ENCODE results near the gene ADAM10. TPM values are rescaled to one million over a fixed set of nuclear protein-coding genes. Genes with fewer than 3 reads are reported as not detected.

The ADAM10 gene
- total and polyA plus RNA-seq, 2 experiments from 2014 or later, result 110 to 163 TPM

DNA sequence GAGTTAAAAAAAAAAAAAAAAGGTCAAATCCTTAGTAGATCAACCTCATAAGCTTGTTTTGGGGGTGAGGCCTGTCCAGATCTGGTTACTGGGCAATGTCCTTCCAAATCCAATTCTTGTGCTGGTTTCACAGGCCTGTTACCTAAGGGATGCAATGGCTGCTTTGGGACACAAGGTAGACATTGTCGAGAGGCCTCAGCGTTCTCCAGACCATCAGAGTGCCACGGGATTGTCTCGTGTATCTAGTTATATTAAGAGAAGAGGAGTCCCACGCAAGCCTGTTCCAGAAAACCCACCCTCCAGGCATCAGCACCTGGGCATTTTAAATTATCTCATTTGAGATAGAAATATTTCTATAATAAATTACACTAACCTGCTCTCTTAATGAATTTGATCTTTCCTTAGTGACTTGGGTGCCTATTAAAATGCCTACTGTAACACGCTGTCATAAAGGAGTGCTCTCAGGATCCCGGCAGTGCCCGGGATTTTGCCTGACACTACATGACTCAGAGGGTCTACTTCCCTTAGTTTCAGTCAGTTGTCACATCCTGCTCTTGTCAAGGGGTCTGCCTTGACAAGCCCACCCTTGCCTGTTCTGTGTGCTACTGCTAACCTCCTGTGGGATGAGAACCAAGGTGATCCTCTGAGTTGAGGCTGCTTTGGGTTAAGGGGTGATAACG lies 201.7 kb downstream of the ADAM10 start:
- no peak for DNase-seq (ENCODE audit: low read depth in 1 of 2, low spot score in 1 of 2)

DNA sequence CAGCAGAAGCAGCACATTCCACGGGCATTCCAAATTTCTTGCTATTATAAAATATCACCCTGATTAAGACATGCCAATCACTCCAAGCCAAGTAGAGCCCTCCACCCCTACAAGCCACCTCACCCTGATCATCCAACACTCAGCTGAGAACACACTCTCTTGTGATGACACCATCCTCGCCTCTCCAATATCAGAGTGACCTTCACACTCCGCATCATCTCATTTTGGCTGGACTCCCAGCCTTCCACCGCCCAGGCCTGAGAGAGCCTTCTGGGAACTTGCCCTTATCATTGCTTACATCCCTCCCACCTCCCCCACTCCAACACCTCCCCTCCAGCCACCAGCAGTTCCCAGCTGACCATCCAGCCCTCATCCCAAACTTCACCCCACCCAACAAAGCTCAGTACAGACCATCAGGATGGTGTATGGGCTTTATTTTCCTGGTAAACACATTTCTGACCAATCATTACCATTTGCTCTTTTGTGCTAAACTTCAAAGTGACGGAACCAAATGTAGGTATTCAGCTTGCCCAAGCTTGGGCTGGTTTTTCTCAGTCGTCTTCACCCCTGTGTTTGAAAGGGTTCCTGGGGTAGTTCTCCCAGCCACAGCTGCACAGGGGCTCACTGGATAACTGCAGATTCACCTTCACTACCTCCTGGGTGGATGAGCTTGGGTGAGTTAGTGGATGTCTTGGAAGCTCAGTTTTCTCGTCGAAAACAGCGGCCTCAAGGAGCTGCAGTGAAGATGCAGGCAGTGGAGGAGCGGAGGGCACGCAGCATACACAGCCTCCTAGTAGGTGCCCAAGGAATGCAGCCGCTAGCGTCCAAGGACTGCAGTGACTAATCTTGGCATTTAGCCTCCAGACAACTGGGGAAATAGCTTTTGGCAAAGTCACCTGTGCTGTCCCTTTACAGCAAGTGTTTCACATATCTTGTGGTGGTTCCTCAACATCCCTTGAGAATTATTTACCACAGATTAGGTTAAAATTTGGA lies 202.6 kb downstream of the ADAM10 start:
- peaks cover 6% of the 10 kb centered on the region for H3K4me1 ChIP-seq (ENCODE audit: low read depth)
- H3K27ac ChIP-seq, result no peak overlapping the region
- no peaks in the 10 kb centered on the region for H3K9me3 ChIP-seq (ENCODE audit: low read depth)
- no peaks in the 10 kb centered on the region for H3K27me3 ChIP-seq
- DNase-seq (ENCODE audit: low read depth in 1 of 2, low spot score in 1 of 2), result peak; percentile 11 to 85
- no peak overlapping the region for H3K4me3 ChIP-seq
- H3K36me3 ChIP-seq, result no peaks in the 10 kb centered on the region
- TF ChIP-seq, protein P1, sequence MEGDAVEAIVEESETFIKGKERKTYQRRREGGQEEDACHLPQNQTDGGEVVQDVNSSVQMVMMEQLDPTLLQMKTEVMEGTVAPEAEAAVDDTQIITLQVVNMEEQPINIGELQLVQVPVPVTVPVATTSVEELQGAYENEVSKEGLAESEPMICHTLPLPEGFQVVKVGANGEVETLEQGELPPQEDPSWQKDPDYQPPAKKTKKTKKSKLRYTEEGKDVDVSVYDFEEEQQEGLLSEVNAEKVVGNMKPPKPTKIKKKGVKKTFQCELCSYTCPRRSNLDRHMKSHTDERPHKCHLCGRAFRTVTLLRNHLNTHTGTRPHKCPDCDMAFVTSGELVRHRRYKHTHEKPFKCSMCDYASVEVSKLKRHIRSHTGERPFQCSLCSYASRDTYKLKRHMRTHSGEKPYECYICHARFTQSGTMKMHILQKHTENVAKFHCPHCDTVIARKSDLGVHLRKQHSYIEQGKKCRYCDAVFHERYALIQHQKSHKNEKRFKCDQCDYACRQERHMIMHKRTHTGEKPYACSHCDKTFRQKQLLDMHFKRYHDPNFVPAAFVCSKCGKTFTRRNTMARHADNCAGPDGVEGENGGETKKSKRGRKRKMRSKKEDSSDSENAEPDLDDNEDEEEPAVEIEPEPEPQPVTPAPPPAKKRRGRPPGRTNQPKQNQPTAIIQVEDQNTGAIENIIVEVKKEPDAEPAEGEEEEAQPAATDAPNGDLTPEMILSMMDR (IDR thresholded peaks at IDR 0.05; ENCODE audit: low read depth, low read length), result no peak

More for the DNA sequence above, 201.7 kb downstream of the ADAM10 start:
- H3K27me3 ChIP-seq, result no peaks in the 10 kb centered on the region
- peaks cover 6% of the 10 kb centered on the region for H3K4me1 ChIP-seq (ENCODE audit: low read depth)
- H3K4me3 ChIP-seq, result no peak overlapping the region
- no peaks in the 10 kb centered on the region for H3K36me3 ChIP-seq
- H3K27ac ChIP-seq, result no peak overlapping the region
- TF ChIP-seq, protein P1 (IDR thresholded peaks at IDR 0.05; ENCODE audit: low read depth, low read length), result no peak
- H3K9me3 ChIP-seq (ENCODE audit: low read depth), result no peaks in the 10 kb centered on the region

DNA sequence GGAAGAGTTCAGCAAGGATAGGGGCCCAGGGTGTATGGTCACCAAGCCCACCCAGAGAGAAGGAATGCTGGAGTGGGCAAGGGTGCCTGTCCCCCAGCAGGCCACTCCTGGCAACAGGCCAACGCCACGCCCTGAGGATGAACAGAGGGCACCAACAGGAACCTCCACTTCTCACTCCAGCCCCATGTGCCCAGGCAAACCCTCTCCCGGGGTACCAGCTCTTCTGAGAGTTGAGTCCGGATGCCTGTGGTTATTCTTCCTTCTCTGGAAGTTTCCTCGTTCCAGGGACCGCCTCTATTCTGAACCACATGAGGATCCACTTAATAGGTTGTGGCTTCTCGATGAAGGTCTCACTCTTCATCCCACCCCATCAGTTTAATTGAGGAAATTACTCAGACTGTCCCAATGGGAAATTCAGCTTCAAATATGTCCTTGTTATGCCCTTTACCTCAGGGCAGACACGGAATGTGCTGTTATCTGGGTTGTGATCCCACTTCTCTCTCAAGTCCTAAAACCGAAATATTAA lies 203.4 kb downstream of the ADAM10 start:
- TF ChIP-seq, protein P1 (IDR thresholded peaks at IDR 0.05; ENCODE audit: low read depth, low read length), result no peak
- DNase-seq (ENCODE audit: low read depth in 1 of 2, low spot score in 1 of 2), result no peak
- H3K9me3 ChIP-seq (ENCODE audit: low read depth), result no peaks in the 10 kb centered on the region
- no peak overlapping the region for H3K27ac ChIP-seq
- no peak overlapping the region for H3K4me3 ChIP-seq
- no peaks in the 10 kb centered on the region for H3K27me3 ChIP-seq
- H3K4me1 ChIP-seq (ENCODE audit: low read depth), result peaks cover 6% of the 10 kb centered on the region
- no peaks in the 10 kb centered on the region for H3K36me3 ChIP-seq

DNA sequence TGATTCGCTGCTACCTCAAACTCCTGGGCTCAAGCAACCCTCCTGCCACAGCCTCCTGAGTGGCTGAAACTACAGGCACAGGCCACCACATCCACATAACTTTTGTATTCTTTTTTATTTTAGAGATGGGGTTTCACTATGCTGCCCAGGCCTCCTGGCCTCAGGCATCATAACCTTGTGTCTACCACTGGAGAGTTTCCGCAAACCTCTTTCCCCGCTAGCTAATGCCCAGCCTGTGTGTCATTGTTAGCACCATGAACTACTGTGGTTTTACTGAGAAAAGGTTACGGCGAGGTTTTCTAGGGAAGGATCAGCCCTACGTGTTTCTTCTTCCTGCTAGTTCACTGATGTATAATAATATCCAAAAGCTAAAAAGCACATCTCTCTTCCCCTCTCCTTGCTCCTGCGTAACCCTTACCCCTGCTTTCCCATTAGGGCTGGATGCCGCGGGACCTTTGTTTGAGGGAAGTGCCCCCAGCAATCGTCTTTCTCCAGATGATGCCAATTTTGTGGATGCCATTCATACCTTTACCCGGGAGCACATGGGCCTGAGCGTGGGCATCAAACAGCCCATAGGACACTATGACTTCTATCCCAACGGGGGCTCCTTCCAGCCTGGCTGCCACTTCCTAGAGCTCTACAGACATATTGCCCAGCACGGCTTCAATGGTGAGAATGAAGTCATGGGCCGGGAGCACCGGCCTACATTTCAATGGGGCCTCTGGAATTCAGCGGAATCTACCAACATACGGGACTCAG lies 204.0 kb downstream of the ADAM10 start:
- TF ChIP-seq, protein P1 (IDR thresholded peaks at IDR 0.05; ENCODE audit: low read depth, low read length), result no peak
- H3K27me3 ChIP-seq, result no peaks in the 10 kb centered on the region
- H3K4me3 ChIP-seq, result no peak overlapping the region
- H3K27ac ChIP-seq, result no peak overlapping the region
- H3K36me3 ChIP-seq, result no peaks in the 10 kb centered on the region
- H3K9me3 ChIP-seq (ENCODE audit: low read depth), result no peaks in the 10 kb centered on the region
- no peak for DNase-seq (ENCODE audit: low read depth in 1 of 2, low spot score in 1 of 2)
- H3K4me1 ChIP-seq (ENCODE audit: low read depth), result peaks cover 6% of the 10 kb centered on the region

DNA sequence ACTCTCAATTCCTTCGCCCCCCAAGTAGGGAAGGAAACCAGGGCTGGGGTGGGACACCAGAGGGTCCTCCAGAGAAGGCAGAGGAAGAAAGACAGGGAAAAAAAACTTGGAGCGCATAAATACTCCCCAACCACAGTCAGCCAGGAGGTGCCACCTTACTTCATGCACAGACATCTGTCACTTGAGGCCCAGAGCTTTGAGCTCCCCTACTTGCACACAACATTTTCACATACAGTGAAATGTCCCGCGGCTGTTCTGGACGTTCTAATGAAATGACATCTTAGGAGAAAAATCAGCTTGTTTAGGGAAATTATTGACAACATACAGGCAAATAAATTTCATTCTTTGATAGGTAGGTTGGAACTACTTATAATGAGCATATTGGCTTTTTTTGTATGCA lies 204.8 kb downstream of the ADAM10 start:
- no peaks in the 10 kb centered on the region for H3K36me3 ChIP-seq
- no peaks in the 10 kb centered on the region for H3K9me3 ChIP-seq (ENCODE audit: low read depth)
- no peak overlapping the region for H3K4me3 ChIP-seq
- TF ChIP-seq, protein P1 (IDR thresholded peaks at IDR 0.05; ENCODE audit: low read depth, low read length), result no peak
- H3K27ac ChIP-seq, result no peak overlapping the region
- H3K27me3 ChIP-seq, result no peaks in the 10 kb centered on the region
- no peak for DNase-seq (ENCODE audit: low read depth in 1 of 2, low spot score in 1 of 2)
- H3K4me1 ChIP-seq (ENCODE audit: low read depth), result peaks cover 6% of the 10 kb centered on the region

Data from cardiac muscle cell (in vitro differentiated cells and primary cell).